Measurements from ENCODE around the gene SLC5A4.
"Not testable (repeated sequence)": the region's sequence is repeated elsewhere in the genome, so short reads cannot be mapped to it uniquely, and the experiment has no call there.

Gene SLC5A4

GRCh38 chr22:32199341-32199740 lies 55.8 kb downstream of the SLC5A4 start:
- no peak for DNase-seq

DNA sequence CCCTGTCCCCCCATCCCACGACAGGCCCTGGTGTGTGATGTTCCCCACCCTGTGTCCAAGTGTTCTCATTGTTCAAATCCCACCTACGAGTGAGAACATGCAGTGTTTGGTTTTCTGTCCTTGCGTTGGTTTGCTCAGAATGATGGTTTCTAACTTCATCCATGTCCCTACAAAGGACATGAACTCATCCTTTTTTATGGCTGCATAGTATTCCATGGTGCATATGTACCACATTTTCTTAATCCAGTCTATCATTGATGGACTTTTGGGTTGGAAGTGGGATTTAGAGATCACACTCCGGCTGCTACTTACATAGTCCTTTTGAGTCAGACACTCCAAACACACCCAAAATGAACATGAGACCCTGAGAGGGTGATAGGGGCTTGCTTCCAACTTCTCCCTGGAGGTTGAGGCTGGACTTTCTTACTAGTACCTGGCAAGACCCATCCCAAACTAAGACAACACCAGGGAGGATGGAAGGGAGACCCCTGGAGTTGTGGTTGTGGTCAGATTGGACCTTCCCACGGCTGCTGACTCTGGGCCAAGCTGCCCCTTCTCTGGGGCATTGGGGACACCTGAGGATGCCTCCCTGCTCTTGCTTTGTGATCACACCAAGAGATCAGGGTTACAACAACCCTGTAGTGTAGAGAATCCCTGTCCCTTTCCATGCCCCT lies 57.5 kb downstream of the SLC5A4 start:
- not testable (repeated sequence) for DNase-seq

DNA sequence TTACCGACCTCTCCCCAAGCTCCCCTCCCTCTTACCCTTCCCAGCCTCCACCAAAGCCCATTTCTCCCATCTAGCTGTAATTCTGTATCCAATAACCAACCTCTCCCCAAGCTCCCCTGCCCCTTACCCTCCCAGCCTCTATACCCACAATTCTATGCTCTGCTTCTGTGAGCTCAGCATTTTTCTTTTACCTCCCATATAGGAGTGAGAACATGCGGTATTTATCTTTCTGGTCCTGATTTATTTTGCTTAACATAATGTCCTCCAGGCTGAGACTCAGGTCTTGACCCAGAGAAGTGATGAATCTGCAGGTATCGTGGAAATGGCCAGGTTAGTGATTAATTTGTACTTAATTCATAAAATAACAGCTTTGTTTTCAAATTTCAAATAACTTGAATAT lies 59.2 kb downstream of the SLC5A4 start:
- DNase-seq, result not testable (repeated sequence)

DNA sequence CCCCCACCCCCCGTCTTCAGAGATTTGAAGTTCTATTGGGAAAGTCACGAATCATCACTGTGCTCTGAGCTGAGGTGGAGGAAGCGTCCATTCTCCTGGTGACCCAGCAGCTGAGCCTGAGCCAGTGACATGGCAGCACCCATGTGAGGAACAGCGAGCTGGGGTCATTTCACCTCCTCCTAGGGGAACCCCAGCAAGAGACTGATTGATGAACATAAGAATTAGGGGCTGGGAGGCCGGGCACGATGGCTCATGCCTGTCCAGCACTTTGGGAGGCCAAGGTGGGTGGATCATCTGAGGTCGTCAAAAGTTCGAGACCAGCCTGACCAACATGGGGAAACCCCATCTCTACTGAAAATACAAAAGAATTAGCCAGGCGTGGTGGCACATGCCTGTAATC lies 61.8 kb downstream of the SLC5A4 start:
- DNase-seq, result not testable (repeated sequence)

DNA sequence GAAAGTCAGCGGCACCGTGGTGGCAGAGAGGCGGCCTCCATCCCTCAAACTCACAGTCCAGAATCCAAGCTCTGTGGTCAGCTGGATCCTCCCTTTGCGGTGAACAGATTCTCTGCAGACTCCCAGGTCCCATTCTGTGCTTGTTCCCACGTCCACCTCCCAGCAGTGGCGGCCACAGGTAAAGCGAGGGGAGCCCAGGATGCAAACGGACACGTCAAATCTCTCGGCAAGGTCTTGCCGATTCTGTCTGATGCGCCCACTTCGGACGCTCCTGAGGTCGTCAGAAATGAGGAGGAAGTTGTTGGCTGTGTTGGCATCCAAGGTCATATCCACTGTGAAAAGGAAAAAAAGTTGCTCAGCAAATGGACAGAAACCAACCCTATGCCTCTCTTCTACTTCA lies 64.1 kb downstream of the SLC5A4 start:
- DNase-seq, result not testable (repeated sequence)

GRCh38 chr22:32185821-32186220 lies 69.3 kb downstream of the SLC5A4 start:
- DNase-seq, result no peak

- DNase-seq, result no peak
These were observed 71.5 kb downstream of the SLC5A4 start for GRCh38 chr22:32183625-32184024.

- DNase-seq, result no peak
These were observed 74.1 kb downstream of the SLC5A4 start for GRCh38 chr22:32181043-32181442.

DNA sequence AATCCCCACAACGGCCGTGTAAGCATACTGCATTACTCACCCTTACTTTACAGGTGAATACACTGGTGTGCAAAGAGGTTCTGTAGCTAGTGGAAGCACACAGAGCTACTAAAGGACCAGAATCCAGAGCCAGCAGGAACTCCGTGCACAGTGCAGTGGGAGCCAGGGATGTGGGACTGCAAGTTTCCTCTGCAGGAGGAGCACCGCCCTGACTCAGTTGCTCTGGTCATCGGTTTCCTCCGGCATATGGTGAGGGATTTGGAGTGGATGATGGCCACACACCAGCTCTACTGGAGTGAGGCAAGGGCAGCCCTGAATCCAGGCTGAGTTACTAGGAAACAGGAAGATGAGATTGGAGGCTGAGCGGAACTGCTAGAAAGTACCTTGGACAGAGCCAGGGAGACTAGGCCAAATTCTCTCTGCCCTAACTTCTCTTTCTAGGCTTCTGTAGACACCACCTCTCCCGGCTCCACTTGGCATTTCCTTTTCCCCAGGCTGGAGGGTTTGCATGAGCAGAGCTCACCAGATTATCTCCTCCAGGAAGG lies 77.9 kb downstream of the SLC5A4 start:
- no peak for DNase-seq

GRCh38 chr22:32175683-32176644 lies 79.2 kb downstream of the SLC5A4 start:
- no peak for DNase-seq

DNA sequence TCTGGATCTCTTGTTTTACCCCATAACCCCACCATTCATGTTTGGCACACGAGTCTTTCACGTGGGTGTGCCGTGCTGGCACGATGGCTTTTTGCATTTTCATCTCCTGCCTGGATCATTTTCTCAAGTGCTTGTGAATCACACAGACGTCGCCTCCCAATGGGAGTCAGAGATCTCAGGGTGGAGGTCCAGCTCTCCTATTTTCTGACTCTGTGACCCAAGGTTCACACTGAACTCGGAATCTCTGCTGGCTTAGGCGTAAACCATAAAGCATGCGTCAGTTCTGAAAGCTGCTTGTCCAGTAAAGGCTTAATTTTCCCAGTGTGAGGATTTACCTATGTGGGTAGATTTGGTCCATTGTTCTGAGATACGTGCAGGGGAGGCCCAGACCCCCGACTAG lies 80.0 kb downstream of the SLC5A4 start:
- no peak for DNase-seq
